H1 (cell line): ENCODE measurements around the gene DNAJC24. TPM values are rescaled to one million over a fixed set of nuclear protein-coding genes. Genes with fewer than 3 reads are reported as not detected.
A peak's percentile ranks its signal among the peaks of the same experiment; 100 is the strongest.

Experiments used
- CTCF ChIA-PET: fragments of 300-600 bp; sonication (Branson Sonifier 250); formaldehyde crosslinking; loops from one replicate; lab custom pipeline; 2021; ENCODE audit not compliant: partially characterized antibody; lab: Charles Lee
- POLR2A ChIA-PET: fragments of 300-600 bp; sonication (Branson Sonifier 250); formaldehyde crosslinking; loops from one replicate; lab custom pipeline; 2021; ENCODE audit warnings: inconsistent platforms; ENCODE audit not compliant: partially characterized antibody; lab: Charles Lee
- DNase-seq, 2 experiments: peaks; one replicate each; pipeline versions ENCODE4 v3.0.0 to v3.0.0-alpha.2; 2010 to 2022; ENCODE audit warnings: low spot score in 2 of 2, low read depth in 1 of 2, mixed read lengths in 1 of 2
- FAIRE-seq: peaks from 2 replicates; lab custom pipeline; 2011; peaks lifted over from hg19 to GRCh38; lab: Jason Lieb, UNC
- H2AFZ ChIP-seq: 2 replicates; pipeline ENCODE4 v1.8.1; 2012; ENCODE audit warnings: low read length, inconsistent platforms
- H2AK5ac ChIP-seq: 2 replicates; pipeline ENCODE4 v1.6.1; 2013; ENCODE audit warnings: low read depth, low read length
- H2BK120ac ChIP-seq: replicated peaks from 2 replicates; pipeline ENCODE3; 2013; ENCODE audit warnings: low read depth, low read length, inconsistent platforms
- H2BK12ac ChIP-seq: 2 replicates; pipeline ENCODE4 v1.6.1; 2013; ENCODE audit warnings: low read depth, low read length
- H2BK15ac ChIP-seq: 2 replicates; pipeline ENCODE4 v1.6.1; 2013; ENCODE audit warnings: low read length
- H2BK20ac ChIP-seq: 2 replicates; pipeline ENCODE4 v1.6.1; 2013; ENCODE audit warnings: low read length
- H2BK5ac ChIP-seq: 2 replicates; pipeline ENCODE4 v1.6.1; 2013; ENCODE audit warnings: low read depth, low read length
- H3K14ac ChIP-seq: 2 replicates; pipeline ENCODE4 v1.6.1; 2013; ENCODE audit warnings: inconsistent platforms; ENCODE audit not compliant: insufficient read length
- H3K18ac ChIP-seq: 2 replicates; pipeline ENCODE4 v1.6.1; 2013; ENCODE audit warnings: low read length; ENCODE audit errors: extremely low read depth
- H3K23ac ChIP-seq: 2 replicates; pipeline ENCODE4 v1.6.1; 2013; ENCODE audit warnings: inconsistent platforms; ENCODE audit not compliant: insufficient read length
- H3K23me2 ChIP-seq: 2 replicates; pipeline ENCODE4 v1.6.1; 2013; ENCODE audit warnings: low read depth, low read length
- H3K27ac ChIP-seq: 2 replicates; pipeline ENCODE4 v1.6.1; 2011; ENCODE audit warnings: low read depth, low read length, inconsistent platforms
- H3K27me3 ChIP-seq, 4 experiments: replicated peaks in 1 of 4; 1 replicate in 1 of 4; 2 replicates in 3 of 4; pipeline versions ENCODE4 v1.6.1 to v1.8.1; 2011 to 2013; ENCODE audit warnings: low read length in 3 of 4, mild to moderate bottlenecking in 3 of 4, inconsistent platforms in 2 of 4, mixed read lengths in 2 of 4, moderate library complexity in 1 of 4; ENCODE audit not compliant: control insufficient read depth in 3 of 4, insufficient read depth in 3 of 4; ENCODE audit errors: extremely low read depth in 1 of 4
- H3K36me3 ChIP-seq, 4 experiments: 2 replicates each; pipeline versions ENCODE4 v1.6.1 to v1.8.1; 2011 to 2013; ENCODE audit warnings: mild to moderate bottlenecking in 4 of 4, low read length in 3 of 4, moderate library complexity in 2 of 4, control low read depth in 1 of 4, inconsistent platforms in 1 of 4; ENCODE audit not compliant: insufficient read depth in 4 of 4, control insufficient read depth in 2 of 4
- H3K4ac ChIP-seq: replicated peaks from 2 replicates; pipeline ENCODE3; 2013; ENCODE audit warnings: low read length, low read depth, mixed read lengths, inconsistent platforms; ENCODE audit not compliant: insufficient read length
- H3K4me1 ChIP-seq, 4 experiments: replicated peaks in 1 of 4; 1 replicate in 1 of 4; 2 replicates in 3 of 4; pipeline versions ENCODE4 v1.6.1 to v1.8.1; 2011 to 2013; ENCODE audit warnings: low read length in 3 of 4, inconsistent platforms in 2 of 4, mixed read lengths in 1 of 4; ENCODE audit not compliant: insufficient read depth in 4 of 4, control insufficient read depth in 3 of 4
- H3K4me2 ChIP-seq, 2 experiments: 2 replicates each; pipeline versions ENCODE4 v1.6.1 to v1.8.1; 2011 to 2013; ENCODE audit warnings: low read depth in 2 of 2, low read length in 2 of 2, control low read depth in 1 of 2, inconsistent platforms in 1 of 2, mild to moderate bottlenecking in 1 of 2; ENCODE audit not compliant: insufficient read depth in 1 of 2
- H3K4me3 ChIP-seq, 4 experiments: fragments of 200-600, 300-600 bp in 1 of 4; sonication (generic), shearing (Covaris generic), sonication (Bioruptor Twin) in 1 of 4; 2 replicates each; pipeline versions ENCODE4 v1.5.1 to v1.8.1; 2011 to 2016; ENCODE audit warnings: low read length in 4 of 4, low read depth in 3 of 4, control low read depth in 2 of 4, inconsistent platforms in 2 of 4, mild to moderate bottlenecking in 2 of 4, mixed read lengths in 1 of 4, moderate library complexity in 1 of 4; ENCODE audit not compliant: insufficient read depth in 2 of 4; ENCODE audit errors: extremely low read depth in 1 of 4
- H3K56ac ChIP-seq: replicated peaks from 2 replicates; pipeline ENCODE3; 2013; ENCODE audit warnings: low read depth, mild to moderate bottlenecking, mixed read lengths, low read length, inconsistent platforms; ENCODE audit not compliant: insufficient read length
- H3K79me1 ChIP-seq: 2 replicates; pipeline ENCODE4 v1.6.1; 2013; ENCODE audit warnings: low read depth, low read length, control low read depth
- H3K79me2 ChIP-seq, 2 experiments: 2 replicates each; pipeline versions ENCODE4 v1.6.1 to v1.8.1; 2012 to 2013; ENCODE audit warnings: low read length in 2 of 2, mild to moderate bottlenecking in 2 of 2, inconsistent platforms in 1 of 2; ENCODE audit not compliant: insufficient read depth in 2 of 2, control insufficient read depth in 1 of 2
- H3K9ac ChIP-seq, 4 experiments: replicated peaks in 1 of 4; 1 replicate in 1 of 4; 2 replicates in 3 of 4; pipeline versions ENCODE4 v1.6.1 to v1.8.1; 2011 to 2013; ENCODE audit warnings: low read depth in 3 of 4, low read length in 3 of 4, control low read depth in 2 of 4, mild to moderate bottlenecking in 2 of 4, moderate library complexity in 2 of 4, inconsistent platforms in 1 of 4; ENCODE audit errors: extremely low read depth in 1 of 4
- H3K9me3 ChIP-seq, 2 experiments: 2 replicates each; pipeline versions ENCODE4 v1.6.1 to v1.8.1; 2012 to 2013; ENCODE audit warnings: mild to moderate bottlenecking in 2 of 2, moderate library complexity in 2 of 2, control low read depth in 1 of 2, inconsistent platforms in 1 of 2, low read depth in 1 of 2, low read length in 1 of 2, mixed read lengths in 1 of 2; ENCODE audit not compliant: insufficient read depth in 2 of 2
- H4K20me1 ChIP-seq, 2 experiments: replicated peaks in 1 of 2; 2 replicates each; pipeline versions ENCODE3 to v1.8.1; 2011 to 2013; ENCODE audit warnings: inconsistent platforms in 2 of 2, low read length in 2 of 2, mild to moderate bottlenecking in 1 of 2; ENCODE audit not compliant: insufficient read depth in 2 of 2, control insufficient read depth in 1 of 2
- H4K5ac ChIP-seq: 2 replicates; pipeline ENCODE4 v1.6.1; 2013; ENCODE audit warnings: low read length, low read depth, mixed read lengths, inconsistent platforms; ENCODE audit not compliant: insufficient read length
- H4K8ac ChIP-seq: 2 replicates; pipeline ENCODE4 v1.8.0; 2013; ENCODE audit warnings: mild to moderate bottlenecking, moderate library complexity, low read length, inconsistent platforms; ENCODE audit not compliant: insufficient read depth; ENCODE audit errors: extremely low read depth
- H4K91ac ChIP-seq: replicated peaks from 2 replicates; pipeline ENCODE3; 2013; ENCODE audit warnings: low read length, mixed read lengths, inconsistent platforms; ENCODE audit not compliant: insufficient read length
- RAD21 ChIP-seq, 2 experiments: IDR thresholded peaks in 1 of 2; conservative IDR thresholded peaks in 1 of 2; 2 replicates each; pipeline ENCODE4 v1.6.1; 2011; ENCODE audit warnings: low read depth in 2 of 2, low read length in 2 of 2, improper control_type of control experiment in 1 of 2, inconsistent platforms in 1 of 2, mild to moderate bottlenecking in 1 of 2, moderate library complexity in 1 of 2
- TBP ChIP-seq: IDR thresholded peaks from 2 replicates; pipeline ENCODE4 v1.6.1; 2011; ENCODE audit warnings: low read depth, low read length, improper control_type of control experiment
- TEAD4 ChIP-seq: IDR thresholded peaks from 2 replicates; pipeline ENCODE4 v1.6.1; 2012; ENCODE audit warnings: low read depth, low read length, inconsistent platforms, mixed read lengths
- WGBS, 2 experiments: shearing (Covaris generic) in 1 of 2; methylation state at CpG; one replicate each; pipeline versions ENCODE4 v1.1.6 to v1.1.7; 2013 to 2015; ENCODE audit warnings: low lambda C conversion rate in 2 of 2, mixed read lengths in 2 of 2, inconsistent platforms in 1 of 2, low coverage in 1 of 2, missing lambda C conversion rate in 1 of 2; ENCODE audit not compliant: insufficient replicate concordance in 2 of 2, insufficient coverage in 1 of 2, insufficient read length in 1 of 2; ENCODE audit errors: extremely low coverage in 1 of 2, missing lambda C conversion rate in 1 of 2; 5-methylcytosine and 5-hydroxymethylcytosine counted together
- polyA plus RNA-seq, 7 experiments: library from polyadenylated mRNA; depleted of rRNA in 3 of 7; stranded (reverse) in 5 of 7; unstranded in 2 of 7; fragments of >200 nt in 5 of 7; fragments of 200-250 nt in 2 of 7; gene quantifications; 1 replicate in 5 of 7; 2 replicates in 1 of 7; 4 replicates in 1 of 7; pipeline versions ENCODE4 v1.2.1 to v1.2.3, GENCODE V29; 2011 to 2013; ENCODE audit warnings: missing spikeins in 2 of 7, mixed read lengths in 2 of 7
- total RNA-seq: library from RNA; stranded (reverse); fragmentation: NEBNext Ultra II Directional; extraction: Animal tissue kit (Norgen Biotek cat#: 25700); gene quantifications from 2 replicates; pipeline ENCODE4 v1.2.1, GENCODE V29; 2021
- TF ChIP-seq, protein P1 (sequence below), 3 experiments: IDR thresholded peaks; 1 replicate in 2 of 3; 2 replicates in 1 of 3; pipeline versions ENCODE4 v1.5.1 to v1.6.1; 2011; ENCODE audit warnings: low read length in 3 of 3, mild to moderate bottlenecking in 3 of 3, inconsistent platforms in 2 of 3, low read depth in 1 of 3, moderate library complexity in 1 of 3; ENCODE audit not compliant: insufficient read depth in 1 of 3; ENCODE audit errors: control extremely low read depth in 1 of 3

The DNAJC24 gene
- total and polyA plus RNA-seq, 2 of the 8 experiments (the other 6 are each of a cell fraction or from before 2014, with no cell fraction given): 7.2 to 21.1 TPM

DNA sequence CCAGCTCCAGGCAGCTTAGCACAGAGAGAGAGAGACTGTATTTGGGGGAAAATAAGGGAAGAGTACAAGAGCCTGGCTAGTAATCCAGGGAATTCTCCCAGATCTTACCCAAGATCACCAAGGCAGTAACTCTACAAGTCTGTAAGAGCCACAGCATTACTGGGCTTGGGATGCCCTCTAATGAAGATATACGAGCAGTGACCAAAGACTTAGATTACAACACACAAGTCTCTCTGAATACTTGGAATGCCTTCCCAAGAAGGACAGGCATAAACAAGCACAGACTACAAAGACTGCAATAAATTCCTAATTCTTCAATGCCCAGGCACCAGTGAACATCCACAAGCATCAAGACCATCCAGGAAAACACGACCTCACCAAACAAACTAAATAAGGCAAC, 17.7 kb downstream of the DNAJC24 start:
- no peak overlapping the region for H2BK12ac ChIP-seq
- ChIA-PET POLR2A (interaction anchor here (0.6 kb wide), 1 partner anchor 9 kb away, joined by 3 read pairs; no protein-coding TSS in a partner anchor), CTCF (interaction anchor here (1.2 to 1.5 kb wide), 2 partner anchors 146 to 148 kb away, joined by 4 to 6 read pairs; no protein-coding TSS in a partner anchor)
- H3K14ac ChIP-seq: no peak overlapping the region
- no peak overlapping the region for H3K9ac ChIP-seq
- H3K4me3 ChIP-seq: no peak overlapping the region
- no peak overlapping the region for H2BK120ac ChIP-seq
- H2BK20ac ChIP-seq: no peak overlapping the region
- H3K4me1 ChIP-seq: no peaks in the 10 kb centered on the region; a peak in 1 of 7 replicates
- H2AK5ac ChIP-seq: no peak overlapping the region
- no peak for DNase-seq
- no peaks in the 10 kb centered on the region; a peak in 2 of 4 replicates for H3K9me3 ChIP-seq
- no peak overlapping the region for H4K8ac ChIP-seq
- H3K79me2 ChIP-seq: 0 out of 4 replicates have a peak, but pooled peaks cover 0 to 9% of the 10 kb centered on the region in 2 experiments
- no peak overlapping the region for H3K18ac ChIP-seq
- H4K91ac ChIP-seq: no peak overlapping the region
- WGBS, 2 experiments: 89% methylated on average over 2 of the region's 2 CpGs; no CpG with 5 or more reads in 1 of the 2 experiments
- no peak overlapping the region for H3K56ac ChIP-seq
- FAIRE-seq: no peak
- no peak overlapping the region for H3K4me2 ChIP-seq
- TF ChIP-seq RAD21 (IDR thresholded peaks at IDR 0.05 in 1 of 2, conservative IDR thresholded peaks at IDR 0.05 in 1 of 2; ENCODE audit: low read depth in 2 of 2, low read length in 2 of 2): peak in 1 of 2 experiments; percentile 30; a peak in 1 of 4 replicates
- TF ChIP-seq TBP: no peak
- TF ChIP-seq, protein P1, sequence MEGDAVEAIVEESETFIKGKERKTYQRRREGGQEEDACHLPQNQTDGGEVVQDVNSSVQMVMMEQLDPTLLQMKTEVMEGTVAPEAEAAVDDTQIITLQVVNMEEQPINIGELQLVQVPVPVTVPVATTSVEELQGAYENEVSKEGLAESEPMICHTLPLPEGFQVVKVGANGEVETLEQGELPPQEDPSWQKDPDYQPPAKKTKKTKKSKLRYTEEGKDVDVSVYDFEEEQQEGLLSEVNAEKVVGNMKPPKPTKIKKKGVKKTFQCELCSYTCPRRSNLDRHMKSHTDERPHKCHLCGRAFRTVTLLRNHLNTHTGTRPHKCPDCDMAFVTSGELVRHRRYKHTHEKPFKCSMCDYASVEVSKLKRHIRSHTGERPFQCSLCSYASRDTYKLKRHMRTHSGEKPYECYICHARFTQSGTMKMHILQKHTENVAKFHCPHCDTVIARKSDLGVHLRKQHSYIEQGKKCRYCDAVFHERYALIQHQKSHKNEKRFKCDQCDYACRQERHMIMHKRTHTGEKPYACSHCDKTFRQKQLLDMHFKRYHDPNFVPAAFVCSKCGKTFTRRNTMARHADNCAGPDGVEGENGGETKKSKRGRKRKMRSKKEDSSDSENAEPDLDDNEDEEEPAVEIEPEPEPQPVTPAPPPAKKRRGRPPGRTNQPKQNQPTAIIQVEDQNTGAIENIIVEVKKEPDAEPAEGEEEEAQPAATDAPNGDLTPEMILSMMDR (IDR thresholded peaks at IDR 0.05; ENCODE audit: control extremely low read depth in 1 of 3, insufficient read depth in 1 of 3, low read depth in 1 of 3, low read length in 3 of 3): 0 out of 4 replicates have a peak, but pooled peaks of 1 of the 3 experiments have one; percentile 0
- 0 out of 2 replicates have a peak, but pooled peaks have one; percentile 24 for TF ChIP-seq TEAD4
- H3K79me1 ChIP-seq: peaks cover 2% of the 10 kb centered on the region; the same call in 1 of the 2 replicates
- H3K23me2 ChIP-seq: no peaks in the 10 kb centered on the region
- H4K5ac ChIP-seq: no peak overlapping the region
- no peaks in the 10 kb centered on the region for H4K20me1 ChIP-seq
- no peak overlapping the region for H3K27ac ChIP-seq
- no peaks in the 10 kb centered on the region for H3K27me3 ChIP-seq
- H2BK15ac ChIP-seq: no peak overlapping the region
- H3K23ac ChIP-seq: no peak overlapping the region
- H2BK5ac ChIP-seq: no peak overlapping the region
- peaks cover 0 to 13% (median 0%) of the 10 kb centered on the region in 4 experiments; a peak in 1 of 8 replicates for H3K36me3 ChIP-seq
- no peak overlapping the region for H2AFZ ChIP-seq
- H3K4ac ChIP-seq: no peak overlapping the region
